Fibroblast of villous mesenchyme (primary cell): ENCODE data around the gene PCYT2. TPM values are rescaled to one million over a fixed set of nuclear protein-coding genes. Genes with fewer than 3 reads are reported as not detected.

Experiments
- DNase-seq: peaks from one replicate; pipeline ENCODE4 v3.0.0-alpha.2; 2010; ENCODE audit warnings: low read depth
- H3K4me3 ChIP-seq: 2 replicates; pipeline ENCODE4 v1.5.1; 2011; ENCODE audit warnings: low read depth, mild to moderate bottlenecking, low read length
- CTCF ChIP-seq: IDR thresholded peaks from 2 replicates; pipeline ENCODE4 v1.5.1; 2012; ENCODE audit warnings: low read depth, mild to moderate bottlenecking, low read length; ENCODE audit not compliant: insufficient read depth
- total RNA-seq: library from RNA; depleted of rRNA; stranded (reverse); fragments of >200 nt; gene quantifications from 2 replicates; pipeline ENCODE4 v1.2.3, GENCODE V29; 2012

Gene PCYT2
- total RNA-seq, 1 donor = 70.8 TPM

GRCh38 chr17:81871387-81872230 is 39.6 kb downstream of the PCYT2 start:
- H3K4me3 ChIP-seq = peak overlapping the region; percentile 85
- DNase-seq = peak; percentile 89
- TF ChIP-seq CTCF = peak; percentile 25

DNA sequence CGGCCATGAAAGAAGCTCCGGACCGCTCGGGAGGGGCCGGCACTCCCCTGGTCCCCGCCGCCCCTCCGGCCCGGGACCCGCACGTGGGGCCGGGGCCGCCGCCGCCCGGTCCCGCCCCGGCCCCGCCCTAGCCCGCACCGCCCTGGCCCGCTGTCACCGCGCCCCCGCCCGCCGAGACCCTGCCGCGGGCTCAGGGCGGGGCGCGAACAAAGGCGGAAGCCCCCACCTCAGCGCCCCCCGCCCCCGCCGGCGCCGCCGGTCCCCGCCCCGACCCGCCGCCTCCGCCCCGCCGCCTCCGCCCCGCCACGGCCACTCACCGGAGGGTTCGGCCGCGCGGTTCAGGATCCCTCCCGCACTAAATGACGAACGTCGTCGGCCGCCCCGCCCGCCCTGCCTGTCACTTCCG is 40.2 kb downstream of the PCYT2 start, which contains the start of gene ARHGDIA:
Gene ARHGDIA, minus strand, starts transcription at position 357 of the 406 bp plus-strand sequence. CDS start 1,407 bp downstream, outside the sequence.
- peak within 1 kb of the TSS; percentile 85 for H3K4me3 ChIP-seq
- TF ChIP-seq CTCF = no peak
- no peak for DNase-seq

DNA sequence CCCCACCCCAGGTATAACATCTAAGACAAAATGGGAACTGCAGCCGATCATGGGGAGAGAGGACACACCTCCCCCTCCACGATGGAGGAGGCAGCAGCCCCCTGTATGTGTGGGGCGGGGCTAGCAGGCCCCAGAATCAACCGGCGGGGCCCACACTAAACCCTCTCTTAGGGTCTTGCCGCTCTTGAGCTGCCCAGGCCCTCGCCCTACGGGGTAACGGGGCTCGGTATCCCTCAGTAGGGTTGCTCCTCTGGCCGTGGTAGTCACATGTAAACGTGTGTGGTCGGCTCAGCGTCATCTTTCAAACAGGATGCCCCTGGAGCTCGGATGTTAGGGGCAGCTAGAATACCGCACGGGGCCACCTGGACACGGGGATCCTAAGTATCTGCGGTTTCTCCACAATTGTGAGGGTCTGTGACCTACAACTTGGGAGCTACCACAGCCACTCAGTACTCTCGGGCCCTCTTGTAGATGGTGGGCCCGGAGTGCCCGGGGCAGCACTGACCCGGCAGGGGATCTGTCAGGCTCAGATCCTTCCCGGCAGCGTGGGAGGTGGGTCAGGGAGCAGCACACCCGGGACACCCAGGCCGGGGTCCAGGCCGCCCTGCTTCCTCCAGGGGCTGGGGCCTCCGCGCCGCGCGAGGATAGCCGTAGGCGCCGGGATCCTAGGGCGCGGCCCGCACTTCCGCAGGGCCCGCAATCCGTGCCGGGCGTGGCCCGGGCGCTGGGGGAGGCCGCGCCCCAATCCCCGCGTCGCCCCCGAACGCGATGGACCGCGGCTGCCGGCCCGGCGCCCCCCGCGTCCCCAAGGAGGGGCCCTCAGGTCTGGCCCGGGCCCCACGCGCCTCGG is 40.8 kb downstream of the PCYT2 start:
- no peak for TF ChIP-seq CTCF
- peak overlapping the region; percentile 85 for H3K4me3 ChIP-seq
- DNase-seq = peak; percentile 73

DNA sequence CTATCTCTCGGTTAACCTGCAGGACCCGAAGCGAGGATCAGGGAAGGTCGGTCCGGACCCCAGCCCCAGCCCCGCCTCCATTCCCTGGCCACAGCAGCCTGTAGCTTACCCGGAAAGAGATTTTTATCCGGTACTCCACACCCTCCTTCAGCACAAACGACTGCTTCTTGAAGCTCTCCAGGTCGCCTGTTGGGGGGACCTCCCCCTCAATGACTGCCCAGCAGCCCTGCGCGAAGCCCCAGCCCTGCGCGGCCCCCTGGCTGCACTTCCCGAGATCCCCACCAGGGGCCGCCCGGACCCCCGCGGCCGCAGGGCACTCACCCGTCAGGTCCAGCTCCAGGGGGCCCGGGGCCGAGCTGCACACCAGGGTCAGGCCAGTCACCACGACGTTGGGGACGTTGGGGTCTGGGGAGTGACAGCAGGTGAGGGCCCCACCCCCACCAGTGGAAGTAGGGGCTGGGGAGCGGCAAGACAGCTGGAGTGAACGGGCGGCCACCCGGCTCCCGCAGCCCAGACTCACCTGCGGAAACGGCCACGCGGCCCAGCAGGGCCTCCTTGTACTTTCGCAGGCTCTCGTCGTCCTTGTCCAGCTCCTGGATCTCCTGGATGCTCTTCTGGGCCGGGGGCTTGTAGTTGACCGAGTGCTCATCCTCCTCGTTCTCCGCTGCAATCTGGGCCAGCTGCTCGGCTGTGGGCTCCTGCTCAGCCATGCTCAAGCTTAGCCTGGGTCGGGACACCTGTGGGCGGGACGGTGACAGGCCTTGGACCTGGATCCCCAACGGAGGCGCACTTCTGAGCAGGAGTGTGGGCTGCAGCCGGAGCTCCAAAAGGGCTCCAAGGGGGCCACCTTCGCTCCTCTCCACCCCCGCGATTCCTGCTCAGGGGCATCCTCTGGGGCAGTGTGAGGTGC is 41.7 kb downstream of the PCYT2 start:
- peak; percentile 86 for TF ChIP-seq CTCF
- DNase-seq = peak; percentile 47
- H3K4me3 ChIP-seq = peak overlapping the region; percentile 85

DNA sequence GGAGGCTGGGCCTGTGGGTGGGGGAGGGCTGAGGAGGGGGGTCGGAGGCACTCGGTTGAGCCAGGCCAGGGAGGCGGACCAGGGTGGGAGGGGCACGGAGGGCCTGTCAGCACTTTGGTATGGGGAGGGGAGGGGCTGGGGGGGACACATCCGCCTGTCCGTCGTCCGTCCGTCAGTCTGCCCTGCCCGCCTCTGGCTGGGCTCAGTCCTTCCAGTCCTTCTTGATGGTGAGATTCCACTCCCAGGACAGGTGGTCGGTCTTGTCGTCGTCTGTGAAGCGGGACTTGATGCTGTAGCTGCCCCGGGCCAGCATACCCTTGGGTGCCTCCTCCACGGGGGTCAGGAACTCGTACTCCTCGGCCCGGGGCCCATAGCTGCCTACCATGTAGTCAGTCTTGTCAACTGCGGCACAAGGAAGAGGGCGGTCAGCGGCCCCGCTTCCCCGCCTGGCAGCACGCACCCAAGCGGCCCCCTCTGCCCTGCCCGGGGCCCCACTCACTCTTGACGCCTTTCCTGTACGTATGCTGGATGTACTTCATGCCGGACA is 42.5 kb downstream of the PCYT2 start:
- TF ChIP-seq CTCF = no peak
- DNase-seq = peak; percentile 91
- peak overlapping the region; percentile 85 for H3K4me3 ChIP-seq

DNA sequence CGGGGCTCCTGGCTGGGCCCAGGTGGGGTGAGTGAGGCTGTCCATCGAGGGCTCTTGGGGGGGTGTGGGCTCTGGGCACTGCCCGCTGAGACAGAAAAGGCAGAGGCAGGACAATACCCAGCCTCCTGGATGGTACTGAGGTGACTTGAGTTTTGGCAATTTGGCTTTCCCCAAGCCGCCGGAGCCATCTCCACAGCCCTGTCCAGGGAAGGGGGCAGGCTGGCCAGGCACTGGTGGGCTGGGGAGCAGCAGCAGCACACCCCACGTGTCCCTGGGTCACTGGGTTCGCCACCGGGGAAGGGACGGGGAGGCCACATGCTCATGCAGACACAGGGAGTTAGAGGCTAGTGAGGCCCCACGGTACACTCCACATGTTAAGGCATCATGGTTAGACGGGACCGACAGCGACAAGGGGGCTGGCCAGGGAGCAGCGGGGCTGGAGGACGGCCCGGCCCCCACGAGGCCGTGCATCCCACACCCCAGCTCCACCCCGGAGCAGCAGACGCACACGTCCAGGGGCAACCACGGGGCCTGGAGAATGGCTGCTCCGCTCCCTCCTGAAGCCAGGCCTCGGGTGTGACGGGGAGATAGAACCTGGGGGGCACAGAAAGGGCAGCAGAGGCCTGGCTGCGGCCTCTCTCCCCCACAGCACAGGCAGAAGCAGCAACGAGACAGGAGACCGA is 43.1 kb downstream of the PCYT2 start:
- no peak for DNase-seq
- no peak for TF ChIP-seq CTCF
- H3K4me3 ChIP-seq = no peak overlapping the region
